OCI-LY1 (cell line): Measurements from ENCODE around the gene KCNA4.

Experiments
- CTCF ChIP-seq: fragments of 200-600 bp; sonication (generic), shearing (Covaris generic); IDR thresholded peaks from 2 replicates; pipeline ENCODE4 v1.5.1; 2017; ENCODE audit warnings: mild to moderate bottlenecking, antibody characterized with exemption, low read length, moderate library complexity, mixed read lengths
- EZH2 ChIP-seq: fragments of 200-600 bp; sonication (generic), shearing (Covaris generic); IDR thresholded peaks from 2 replicates; pipeline ENCODE4 v1.8.0; 2017; ENCODE audit warnings: borderline replicate concordance, mixed run types, mild to moderate bottlenecking, antibody characterized with exemption, low read length, moderate library complexity, mixed read lengths

- TF ChIP-seq CTCF (no peak), EZH2 (no peak)
These were observed 32.3 kb downstream of the KCNA4 start for GRCh38 chr11:29984544-29984943.
